IMR-90 (cell line): ENCODE results near the gene RAB11FIP3. TPM values are rescaled to one million over a fixed set of nuclear protein-coding genes. Genes with fewer than 3 reads are reported as not detected.

Experiments
- ATAC-seq: fragments of 200-7000 bp; cut with Tn5 transposase; 2 replicates; pipeline ENCODE4 v1.9.1; 2020; ENCODE audit warnings: low read depth, mild to moderate bottlenecking, moderate library complexity
- BruUV-seq: library from RNA; stranded (reverse); fragments of 400-500 nt; replicated peaks from 2 replicates; lab custom pipeline; 2021; lab: Mats Ljungman, UMichigan
- CTCF ChIA-PET: fragments of 300-600 bp; formaldehyde crosslinking; extraction: SDS; loops from one replicate; lab custom pipeline; 2021; ENCODE audit warnings: antibody characterized with exemption; lab: Yijun Ruan, JAX
- POLR2A ChIA-PET: fragments of 300-600 bp; sonication (Branson Sonifier 250); formaldehyde crosslinking; loops from one replicate; lab custom pipeline; 2022; ENCODE audit warnings: antibody characterized with exemption; ENCODE audit not compliant: unreplicated experiment; lab: Charles Lee
- DNase-seq: peaks from one replicate; pipeline ENCODE4 v3.0.0; 2013
- H2AFZ ChIP-seq: replicated peaks from 2 replicates; pipeline ENCODE3; 2013; ENCODE audit warnings: low read length, mild to moderate bottlenecking; ENCODE audit not compliant: poor library complexity
- H2AK5ac ChIP-seq: 2 replicates; pipeline ENCODE4 v1.6.1; 2013; ENCODE audit warnings: low read depth, low read length, inconsistent platforms
- H2AK9ac ChIP-seq: replicated peaks from 2 replicates; pipeline ENCODE3; 2013; ENCODE audit warnings: mild to moderate bottlenecking, low read depth, low read length, moderate library complexity; ENCODE audit not compliant: poor library complexity
- H2BK120ac ChIP-seq: 2 replicates; pipeline ENCODE4 v1.6.1; 2013; ENCODE audit warnings: low read depth, low read length, inconsistent platforms
- H2BK15ac ChIP-seq: 3 replicates; pipeline ENCODE4 v1.6.1; 2013; ENCODE audit warnings: low read depth, low read length, inconsistent platforms
- H2BK20ac ChIP-seq: 2 replicates; pipeline ENCODE4 v1.6.1; 2013; ENCODE audit warnings: low read depth, mild to moderate bottlenecking, inconsistent platforms, low read length, moderate library complexity
- H2BK5ac ChIP-seq: 2 replicates; pipeline ENCODE4 v1.6.1; 2013; ENCODE audit warnings: mild to moderate bottlenecking, low read depth, low read length, inconsistent platforms; ENCODE audit not compliant: poor library complexity, severe bottlenecking
- H3K14ac ChIP-seq: replicated peaks from 2 replicates; pipeline ENCODE4 v1.6.1; 2013; ENCODE audit warnings: low read depth, low read length, inconsistent platforms
- H3K18ac ChIP-seq: 2 replicates; pipeline ENCODE4 v1.6.1; 2013; ENCODE audit warnings: low read depth, low read length, control low read depth
- H3K23ac ChIP-seq: 2 replicates; pipeline ENCODE4 v1.6.1; 2013; ENCODE audit warnings: low read depth, low read length, inconsistent platforms
- H3K27ac ChIP-seq: 2 replicates; pipeline ENCODE4 v1.5.1; 2013; ENCODE audit warnings: mild to moderate bottlenecking, control low read depth, low read length; ENCODE audit not compliant: insufficient read depth
- H3K27me3 ChIP-seq: 2 replicates; pipeline ENCODE4 v1.6.1; 2013; ENCODE audit warnings: low read length; ENCODE audit not compliant: control insufficient read depth, insufficient read depth
- H3K36me3 ChIP-seq: 2 replicates; pipeline ENCODE4 v1.6.1; 2013; ENCODE audit warnings: low read length, mixed read lengths; ENCODE audit not compliant: control insufficient read depth, insufficient read depth
- H3K4ac ChIP-seq: 2 replicates; pipeline ENCODE4 v1.6.1; 2013; ENCODE audit warnings: low read depth, low read length, inconsistent platforms
- H3K4me1 ChIP-seq: 2 replicates; pipeline ENCODE4 v1.6.1; 2013; ENCODE audit warnings: low read length, mixed read lengths; ENCODE audit not compliant: control insufficient read depth, insufficient read depth
- H3K4me2 ChIP-seq: 2 replicates; pipeline ENCODE4 v1.6.1; 2013; ENCODE audit warnings: low read depth, mild to moderate bottlenecking, control low read depth, low read length, moderate library complexity
- H3K4me3 ChIP-seq: 2 replicates; pipeline ENCODE4 v1.5.1; 2013; ENCODE audit warnings: low read depth, mild to moderate bottlenecking, control low read depth, low read length, moderate library complexity; ENCODE audit not compliant: insufficient read depth
- H3K56ac ChIP-seq: 2 replicates; pipeline ENCODE4 v1.6.1; 2013; ENCODE audit warnings: low read length, inconsistent platforms; ENCODE audit not compliant: insufficient read depth; ENCODE audit errors: extremely low read depth
- H3K79me1 ChIP-seq, 2 experiments: 2 replicates each; pipeline ENCODE4 v1.6.1; 2013; ENCODE audit warnings: low read length in 2 of 2, inconsistent platforms in 1 of 2, low read depth in 1 of 2
- H3K9ac ChIP-seq: 2 replicates; pipeline ENCODE4 v1.6.1; 2013; ENCODE audit warnings: low read depth, low read length, control low read depth
- H3K9me1 ChIP-seq: 2 replicates; pipeline ENCODE4 v1.6.1; 2013; ENCODE audit warnings: low read length, inconsistent platforms; ENCODE audit not compliant: insufficient read depth
- H3K9me3 ChIP-seq: 2 replicates; pipeline ENCODE4 v1.6.1; 2013; ENCODE audit warnings: low read length; ENCODE audit not compliant: control insufficient read depth, insufficient read depth
- H4K20me1 ChIP-seq: 2 replicates; pipeline ENCODE4 v1.6.1; 2013; ENCODE audit warnings: low read length, inconsistent platforms; ENCODE audit not compliant: insufficient read depth
- H4K5ac ChIP-seq: 2 replicates; pipeline ENCODE4 v1.6.1; 2013; ENCODE audit warnings: mild to moderate bottlenecking, low read depth, low read length, control low read depth
- H4K8ac ChIP-seq, 2 experiments: 2 replicates each; pipeline ENCODE4 v1.6.1; 2013; ENCODE audit warnings: low read depth in 2 of 2, low read length in 2 of 2, control low read depth in 1 of 2, inconsistent platforms in 1 of 2
- H4K91ac ChIP-seq: 2 replicates; pipeline ENCODE4 v1.6.1; 2013; ENCODE audit warnings: low read depth, low read length, inconsistent platforms; ENCODE audit not compliant: insufficient read depth
- FOS ChIP-seq: fragments of 150-350 bp; IDR thresholded peaks from 2 replicates; pipeline ENCODE4 v1.6.1; 2016; ENCODE audit warnings: low read depth, low read length
- RCOR1 ChIP-seq: IDR thresholded peaks from 2 replicates; pipeline ENCODE4 v1.6.1; 2012; ENCODE audit warnings: mild to moderate bottlenecking, low read length, improper control_type of control experiment; ENCODE audit not compliant: insufficient replicate concordance
- SMC3 ChIP-seq: fragments of 150-350 bp; IDR thresholded peaks from 2 replicates; pipeline ENCODE4 v1.6.1; 2016; ENCODE audit warnings: low read depth, mild to moderate bottlenecking, antibody characterized with exemption, low read length, moderate library complexity
- WGBS, 2 experiments: methylation state at CpG; one replicate each; pipeline versions ENCODE4 v1.1.5 to v1.1.7; 2013; ENCODE audit warnings: missing lambda C conversion rate in 2 of 2; ENCODE audit not compliant: insufficient read length in 1 of 2; ENCODE audit errors: extremely low coverage in 2 of 2; 5-methylcytosine and 5-hydroxymethylcytosine counted together
- dilution Hi-C: fragments of 300-500 bp; cut with HindIII; formaldehyde crosslinking; loops from one replicate; pipeline ENCODE4 v1.14.3; 2018; ENCODE audit warnings: low sequenced_read_pairs; ENCODE audit not compliant: unreplicated experiment
- in situ Hi-C: fragments of 300-500 bp; cut with MboI; formaldehyde crosslinking; loops from 3 replicates; pipeline ENCODE4 v1.14.3; 2019; ENCODE audit warnings: low sequenced_read_pairs, inconsistent platforms, mixed read lengths
- intact Hi-C: fragments of 100-400 bp; cut with micrococcal nuclease; formaldehyde crosslinking; loops from 2 replicates; pipeline ENCODE4 v1.10.0; 2022
- polyA plus RNA-seq, 3 experiments: library from polyadenylated mRNA; depleted of rRNA; stranded (reverse); fragments of >200 nt; gene quantifications; 2 replicates each; pipeline ENCODE4 v1.2.3, GENCODE V29; 2012; ENCODE audit warnings: low replicate concordance in 1 of 3
- total RNA-seq: library from RNA; depleted of rRNA; stranded (reverse); fragments of >200 nt; gene quantifications from 2 replicates; pipeline ENCODE4 v1.2.3, GENCODE V29; 2012
- TF ChIP-seq, protein P1 (sequence below): fragments of 150-350 bp; IDR thresholded peaks from 2 replicates; pipeline ENCODE4 v1.6.1; 2016; ENCODE audit warnings: low read depth, mild to moderate bottlenecking, low read length, moderate library complexity, borderline replicate concordance

RAB11FIP3 gene
- total and polyA plus RNA-seq, 2 of the 4 experiments (the other 2 are of a cell fraction): 7.5 to 22.5 TPM

DNA sequence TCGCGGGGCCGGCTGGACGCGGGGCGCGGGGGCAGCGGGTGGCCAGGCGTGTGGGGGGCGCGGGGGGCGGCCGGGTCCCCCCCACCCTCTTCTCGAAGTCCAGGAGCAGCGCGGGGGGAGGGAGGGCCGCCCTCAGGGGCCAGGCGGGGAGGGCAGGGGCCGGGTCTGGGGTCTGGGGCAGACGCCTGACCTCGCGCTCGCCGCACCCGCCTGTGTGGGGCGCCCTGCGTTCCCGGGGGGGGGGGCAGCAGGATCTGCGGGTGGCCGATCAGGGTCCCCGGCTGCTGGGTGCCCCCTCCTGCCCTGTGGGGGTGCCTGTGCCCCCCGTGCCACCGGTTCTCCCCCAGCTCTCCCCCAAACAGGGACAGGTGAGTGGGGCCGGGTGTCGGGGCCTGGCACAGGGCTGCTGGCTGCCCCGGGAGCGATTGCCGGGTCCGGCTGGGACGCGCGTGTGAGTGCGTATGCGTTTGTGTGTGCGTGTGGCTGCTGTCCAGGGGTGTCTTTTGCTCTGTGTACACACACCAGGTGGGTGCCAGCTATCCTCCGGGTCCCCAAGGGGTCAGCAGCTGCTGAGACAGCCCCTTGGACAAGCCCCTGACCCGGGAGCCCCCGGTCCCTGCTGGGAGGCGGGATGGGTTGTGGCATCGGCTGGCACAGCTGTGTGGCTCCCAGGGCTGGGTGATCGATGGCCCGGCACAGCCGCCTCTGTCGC, 135.4 kb downstream of the RAB11FIP3 start:
- H2BK20ac ChIP-seq: no peak overlapping the region
- H3K27me3 ChIP-seq: peaks cover 48% of the 10 kb centered on the region
- no peak overlapping the region for H2AFZ ChIP-seq
- H3K4me1 ChIP-seq: peaks cover 2% of the 10 kb centered on the region; the same call in 1 of the 2 replicates
- H2BK120ac ChIP-seq: no peak overlapping the region
- H2BK15ac ChIP-seq: no peak overlapping the region
- no peak overlapping the region for H2AK5ac ChIP-seq
- CTCF ChIA-PET: no interaction called here
- no peaks in the 10 kb centered on the region for H3K79me1 ChIP-seq
- no peak overlapping the region for H3K14ac ChIP-seq
- no TSS peak for BruUV-seq
- no peak overlapping the region for H3K56ac ChIP-seq
- DNase-seq (no peak), ATAC-seq (no peak)
- no peak overlapping the region for H3K27ac ChIP-seq
- no peak overlapping the region for H2BK5ac ChIP-seq
- H3K18ac ChIP-seq: no peak overlapping the region
- no peak overlapping the region for H4K8ac ChIP-seq
- H4K20me1 ChIP-seq: peaks cover 5% of the 10 kb centered on the region; the same call in 1 of the 2 replicates
- no peak overlapping the region for H3K4me3 ChIP-seq
- POLR2A ChIA-PET: no interaction called here
- H4K91ac ChIP-seq: no peak overlapping the region
- H3K9me3 ChIP-seq: no peaks in the 10 kb centered on the region
- no peaks in the 10 kb centered on the region; the same call in 1 of the 2 replicates for H3K9me1 ChIP-seq
- no peak overlapping the region for H3K9ac ChIP-seq
- no peak overlapping the region for H2AK9ac ChIP-seq
- in situ Hi-C loops: no loop called here
- TF ChIP-seq SMC3 (no peak), RCOR1 (no peak), FOS (no peak)
- TF ChIP-seq, protein P1, sequence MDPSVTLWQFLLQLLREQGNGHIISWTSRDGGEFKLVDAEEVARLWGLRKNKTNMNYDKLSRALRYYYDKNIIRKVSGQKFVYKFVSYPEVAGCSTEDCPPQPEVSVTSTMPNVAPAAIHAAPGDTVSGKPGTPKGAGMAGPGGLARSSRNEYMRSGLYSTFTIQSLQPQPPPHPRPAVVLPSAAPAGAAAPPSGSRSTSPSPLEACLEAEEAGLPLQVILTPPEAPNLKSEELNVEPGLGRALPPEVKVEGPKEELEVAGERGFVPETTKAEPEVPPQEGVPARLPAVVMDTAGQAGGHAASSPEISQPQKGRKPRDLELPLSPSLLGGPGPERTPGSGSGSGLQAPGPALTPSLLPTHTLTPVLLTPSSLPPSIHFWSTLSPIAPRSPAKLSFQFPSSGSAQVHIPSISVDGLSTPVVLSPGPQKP: no peak
- no peak overlapping the region for H3K4me2 ChIP-seq
- H4K5ac ChIP-seq: no peak overlapping the region
- H3K36me3 ChIP-seq: no peaks in the 10 kb centered on the region
- intact Hi-C loops: no loop called here
- WGBS, 2 experiments: 42% methylated on average over 15 of the region's 54 CpGs; no CpG with 5 or more reads in 1 of the 2 experiments
- dilution Hi-C loops: no loop called here
- no peak overlapping the region for H3K4ac ChIP-seq
- H3K23ac ChIP-seq: no peak overlapping the region
